SU-DHL-6 (cell line): ENCODE results near the gene ABRACL.

Experiments
- H2AFZ ChIP-seq: fragments of 200-600 bp; sonication (generic); 2 replicates; pipeline ENCODE4 v1.6.1; 2014; ENCODE audit warnings: low read depth, mild to moderate bottlenecking, moderate library complexity, mixed read lengths, antibody characterized with exemption, low read length; ENCODE audit not compliant: severe bottlenecking
- H3F3A ChIP-seq: fragments of 200-600 bp; shearing (Covaris generic); 2 replicates; pipeline ENCODE4 v1.6.0; 2016; ENCODE audit warnings: antibody characterized with exemption, mild to moderate bottlenecking; ENCODE audit not compliant: insufficient read depth
- H3K27ac ChIP-seq: fragments of 200-600 bp; sonication (generic); 2 replicates; pipeline ENCODE4 v1.5.1; 2016; ENCODE audit warnings: low read depth, mild to moderate bottlenecking, low read length, moderate library complexity, mixed read lengths
- H3K27me3 ChIP-seq: fragments of 200-600 bp; sonication (generic), shearing (Covaris generic); 2 replicates; pipeline ENCODE4 v1.6.0; 2014; ENCODE audit warnings: mild to moderate bottlenecking, low read length
- H3K36me3 ChIP-seq: fragments of 200-600 bp; sonication (generic); 2 replicates; pipeline ENCODE4 v1.6.1; 2014; ENCODE audit warnings: mild to moderate bottlenecking, low read length, mixed read lengths
- H3K4me2 ChIP-seq: fragments of 300-600, 200-600 bp; shearing (Covaris generic), sonication (generic); 2 replicates; pipeline ENCODE4 v1.6.0; 2014; ENCODE audit warnings: low read length, low read depth, mild to moderate bottlenecking; ENCODE audit not compliant: poor library complexity, severe bottlenecking
- H3K4me3 ChIP-seq: fragments of 200-600 bp; sonication (generic); 2 replicates; pipeline ENCODE4 v1.5.1; 2014; ENCODE audit warnings: antibody characterized with exemption, low read length, mild to moderate bottlenecking, mixed read lengths; ENCODE audit not compliant: insufficient read depth, poor library complexity, severe bottlenecking
- H3K79me2 ChIP-seq: fragments of 200-600 bp; sonication (generic); 2 replicates; pipeline ENCODE4 v1.6.1; 2014; ENCODE audit warnings: mild to moderate bottlenecking, low read length, moderate library complexity; ENCODE audit not compliant: insufficient read depth
- H3K9ac ChIP-seq: fragments of 200-600 bp; sonication (generic); 2 replicates; pipeline ENCODE4 v1.7.0; 2014; ENCODE audit warnings: mild to moderate bottlenecking, low read length
- H3K9me2 ChIP-seq: fragments of 200-600 bp; sonication (generic); replicated peaks from 2 replicates; pipeline ENCODE4 v1.6.1; 2014; ENCODE audit warnings: low read length; ENCODE audit not compliant: insufficient read depth
- H3K9me3 ChIP-seq: fragments of 200-600 bp; sonication (generic); 2 replicates; pipeline ENCODE4 v1.6.1; 2014; ENCODE audit warnings: low read length, mixed read lengths; ENCODE audit not compliant: insufficient read depth
- H4K20me1 ChIP-seq: fragments of 200-600 bp; sonication (generic); 2 replicates; pipeline ENCODE4 v1.6.1; 2014; ENCODE audit warnings: low read depth, mild to moderate bottlenecking, antibody characterized with exemption, low read length, moderate library complexity, mixed read lengths
- CTCF ChIP-seq: fragments of 200-600 bp; sonication (generic); IDR thresholded peaks from one replicate; pipeline ENCODE4 v1.5.1; 2017; ENCODE audit warnings: antibody characterized with exemption, mild to moderate bottlenecking, low read length, moderate library complexity; ENCODE audit not compliant: insufficient read depth, poor library complexity, severe bottlenecking
- EZH2phosphoT487 ChIP-seq: fragments of 200-600 bp; sonication (generic), shearing (Covaris generic); conservative IDR thresholded peaks from 2 replicates; pipeline ENCODE4 v1.6.1; 2018; ENCODE audit warnings: mild to moderate bottlenecking, antibody characterized with exemption, low read length, moderate library complexity, mixed read lengths

The ABRACL gene

GRCh38 chr6:139006477-139006876 is 22.1 kb upstream of the ABRACL start:
- H3K36me3 ChIP-seq = no peaks in the 10 kb centered on the region
- H3K4me2 ChIP-seq = no peak overlapping the region
- H2AFZ ChIP-seq = no peak overlapping the region

GRCh38 chr6:139007428-139007827 is 21.1 kb upstream of the ABRACL start:
- no peaks in the 10 kb centered on the region for H3K36me3 ChIP-seq
- no peaks in the 10 kb centered on the region for H4K20me1 ChIP-seq
- H3K9ac ChIP-seq = no peak overlapping the region
- H3K27me3 ChIP-seq = no peaks in the 10 kb centered on the region
- no peak overlapping the region for H3K4me3 ChIP-seq
- no peaks in the 10 kb centered on the region for H3K79me2 ChIP-seq
- no peak overlapping the region for H3K4me2 ChIP-seq
- no peaks in the 10 kb centered on the region for H3K9me2 ChIP-seq
- no peak overlapping the region for H3K27ac ChIP-seq
- TF ChIP-seq CTCF (no peak), EZH2phosphoT487 (no peak)
- no peaks in the 10 kb centered on the region for H3F3A ChIP-seq
- H2AFZ ChIP-seq = no peak overlapping the region
- H3K9me3 ChIP-seq = no peaks in the 10 kb centered on the region

More at GRCh38 chr6:139006477-139006876, 22.1 kb upstream of the ABRACL start:
- no peaks in the 10 kb centered on the region for H4K20me1 ChIP-seq
- H3K4me3 ChIP-seq = no peak overlapping the region
- H3K9ac ChIP-seq = no peak overlapping the region
- no peaks in the 10 kb centered on the region for H3K9me3 ChIP-seq
- H3K27me3 ChIP-seq = no peaks in the 10 kb centered on the region
- no peaks in the 10 kb centered on the region for H3K9me2 ChIP-seq
- TF ChIP-seq CTCF = no peak
- TF ChIP-seq EZH2phosphoT487 = no peak
- H3K27ac ChIP-seq = no peak overlapping the region
- no peaks in the 10 kb centered on the region for H3F3A ChIP-seq
- H3K79me2 ChIP-seq = no peaks in the 10 kb centered on the region

DNA sequence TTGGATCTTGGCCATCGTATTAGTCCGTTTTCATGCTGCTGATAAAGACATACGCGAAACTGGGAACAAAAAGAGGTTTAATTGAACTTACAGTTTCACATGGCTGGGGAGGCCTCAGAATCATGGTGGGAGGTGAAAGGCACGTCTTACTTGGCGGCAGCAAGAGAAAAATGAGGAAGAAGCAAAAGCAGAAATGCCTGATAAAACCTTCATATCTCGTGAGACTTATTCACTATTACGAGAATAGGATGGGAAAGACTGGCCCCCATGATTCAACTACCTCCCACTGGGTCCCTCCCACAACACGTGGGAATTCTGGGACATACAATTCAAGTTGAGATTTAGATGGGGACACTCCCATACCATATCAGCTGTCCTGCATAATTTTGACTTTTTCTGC is 20.4 kb upstream of the ABRACL start:
- Histone ChIP-seq H3K4me3 (no peak overlapping the region), H3K9me3 (no peaks in the 10 kb centered on the region), H3K9ac (no peak overlapping the region), H3K79me2 (no peaks in the 10 kb centered on the region), H3F3A (no peaks in the 10 kb centered on the region), H3K36me3 (no peaks in the 10 kb centered on the region), H3K27me3 (no peaks in the 10 kb centered on the region), H2AFZ (no peak overlapping the region), H4K20me1 (no peaks in the 10 kb centered on the region), H3K27ac (no peak overlapping the region), H3K9me2 (no peaks in the 10 kb centered on the region), H3K4me2 (no peak overlapping the region)
- TF ChIP-seq CTCF (no peak), EZH2phosphoT487 (no peak)
